HepG2 (cell line): ENCODE data around the gene KCNMA1. TPM values are rescaled to one million over a fixed set of nuclear protein-coding genes. Genes with fewer than 3 reads are reported as not detected.

Source experiments
- ATAC-seq: fragments of 200-7000 bp; cut with Tn5 transposase; 3 replicates; pipeline ENCODE4 v1.9.1; 2020; ENCODE audit warnings: mild to moderate bottlenecking, moderate library complexity
- BruUV-seq: library from RNA; stranded (reverse); fragments of 400-500 nt; replicated peaks from 2 replicates; lab custom pipeline; 2021; lab: Mats Ljungman, UMichigan
- CTCF ChIA-PET: fragments of 300-600 bp; formaldehyde crosslinking; extraction: SDS; loops from one replicate; lab custom pipeline; 2021; ENCODE audit warnings: low total read pairs, inconsistent platforms, low intra/inter-chr PET ratio; lab: Yijun Ruan, JAX
- POLR2A ChIA-PET: fragments of 350-600 bp; sonication (Branson Sonifier 250); formaldehyde crosslinking; loops from one replicate; lab custom pipeline; 2020; ENCODE audit warnings: antibody characterized with exemption, inconsistent platforms; lab: Yijun Ruan, JAX
- DNase-seq: peaks from one replicate; pipeline ENCODE4 v3.0.0-alpha.2; 2015; ENCODE audit warnings: low spot score
- FAIRE-seq: peaks from 3 replicates; lab custom pipeline; 2011; peaks lifted over from hg19 to GRCh38; lab: Jason Lieb, UNC
- H2AFZ ChIP-seq: one replicate; pipeline ENCODE4 v1.6.1; 2011; ENCODE audit warnings: low read length, inconsistent platforms
- H3K27ac ChIP-seq: fragments of 300-600 bp; 3 replicates; pipeline ENCODE4 v1.8.0; 2011; ENCODE audit warnings: mixed run types, mild to moderate bottlenecking, mixed read lengths, low read length, inconsistent platforms; ENCODE audit not compliant: insufficient read depth; ENCODE audit errors: extremely low read length
- H3K27me3 ChIP-seq, 2 experiments: fragments of 200-600 bp in 1 of 2; 2 replicates in 1 of 2; 3 replicates in 1 of 2; pipeline versions ENCODE4 v1.6.0 to v1.8.0; 2011; ENCODE audit warnings: low read length in 2 of 2, mild to moderate bottlenecking in 2 of 2, moderate library complexity in 2 of 2, inconsistent platforms in 1 of 2; ENCODE audit not compliant: insufficient read depth in 2 of 2, control insufficient read depth in 1 of 2
- H3K36me3 ChIP-seq, 2 experiments: fragments of 200-600 bp in 1 of 2; replicated peaks in 1 of 2; 2 replicates in 1 of 2; 3 replicates in 1 of 2; pipeline versions ENCODE4 v1.5.1 to v1.8.0; 2011; ENCODE audit warnings: low read length in 2 of 2, inconsistent platforms in 1 of 2; ENCODE audit not compliant: insufficient read depth in 2 of 2, control insufficient read depth in 1 of 2
- H3K4me1 ChIP-seq: 2 replicates; pipeline ENCODE4 v1.5.1; 2012; ENCODE audit warnings: low read length, inconsistent platforms; ENCODE audit not compliant: insufficient read depth
- H3K4me2 ChIP-seq: 2 replicates; pipeline ENCODE4 v1.6.0; 2011; ENCODE audit warnings: low read depth, low read length, inconsistent platforms
- H3K4me3 ChIP-seq, 3 experiments: fragments of 200-600 bp in 1 of 3; sonication (generic), shearing (Covaris generic) in 1 of 3; replicated peaks in 1 of 3; 2 replicates each; pipeline ENCODE4 v1.5.1; 2011 to 2016; ENCODE audit warnings: low read length in 3 of 3, inconsistent platforms in 2 of 3, low read depth in 2 of 3, mild to moderate bottlenecking in 2 of 3, control low read depth in 1 of 3, mixed read lengths in 1 of 3; ENCODE audit not compliant: insufficient read depth in 1 of 3
- H3K79me2 ChIP-seq: one replicate; pipeline ENCODE4 v1.6.1; 2011; ENCODE audit warnings: low read length, inconsistent platforms; ENCODE audit not compliant: insufficient read depth
- H3K9ac ChIP-seq: 2 replicates; pipeline ENCODE4 v1.6.0; 2011; ENCODE audit warnings: mild to moderate bottlenecking, low read depth, low read length, inconsistent platforms; ENCODE audit not compliant: insufficient read depth
- H3K9me3 ChIP-seq: 2 replicates; pipeline ENCODE4 v1.5.1; 2012; ENCODE audit warnings: mild to moderate bottlenecking, low read length
- H4K20me1 ChIP-seq: 2 replicates; pipeline ENCODE4 v1.6.0; 2011; ENCODE audit warnings: inconsistent platforms, mild to moderate bottlenecking, low read length, moderate library complexity; ENCODE audit not compliant: insufficient read depth
- CBX2 ChIP-seq, 2 experiments: fragments of 200-600 bp in 1 of 2; sonication (generic); formaldehyde crosslinking in 1 of 2; IDR thresholded peaks; 2 replicates each; pipeline versions ENCODE4 v1.7.0 to v1.8.1; 2018 to 2022; ENCODE audit warnings: low read depth in 2 of 2, low read length in 1 of 2, mild to moderate bottlenecking in 1 of 2, missing genetic modification reagents in 1 of 2
- KDM3A ChIP-seq: IDR thresholded peaks from 2 replicates; pipeline ENCODE4 v1.6.1; 2018; ENCODE audit warnings: low read depth, missing compliant biosample characterization
- MEIS1 ChIP-seq: sonication (generic); formaldehyde crosslinking; IDR thresholded peaks from 2 replicates; pipeline ENCODE4 v1.9.0; 2021; ENCODE audit warnings: mild to moderate bottlenecking, missing genetic modification reagents, moderate library complexity, borderline replicate concordance
- MIXL1 ChIP-seq: IDR thresholded peaks from 2 replicates; pipeline ENCODE4 v1.6.1; 2016
- ONECUT2 ChIP-seq: sonication (generic); formaldehyde crosslinking; IDR thresholded peaks from 2 replicates; pipeline ENCODE4 v1.4.0; 2020; ENCODE audit warnings: missing genetic modification reagents
- SYNCRIP ChIP-seq: fragments of 200-400 bp; formaldehyde crosslinking; IDR thresholded peaks from 2 replicates; pipeline ENCODE4 v1.6.1; 2018; ENCODE audit warnings: mild to moderate bottlenecking, low read depth, low read length; ENCODE audit not compliant: insufficient read depth
- ZBTB26 ChIP-seq: IDR thresholded peaks from 2 replicates; pipeline ENCODE4 v1.6.1; 2016; ENCODE audit warnings: missing compliant biosample characterization, missing genetic modification reagents, borderline replicate concordance
- ZFP41 ChIP-seq: sonication (generic); formaldehyde crosslinking; IDR thresholded peaks from 2 replicates; pipeline ENCODE4 v1.4.0; 2020; ENCODE audit warnings: mild to moderate bottlenecking, missing genetic modification reagents, borderline replicate concordance
- ZNF205 ChIP-seq: IDR thresholded peaks from 2 replicates; pipeline ENCODE4 v1.6.1; 2018; ENCODE audit warnings: missing biosample characterization, missing genetic modification reagents
- ZNF207 ChIP-seq: fragments of 450-650 bp; IDR thresholded peaks from 2 replicates; pipeline ENCODE4 v1.6.1; 2016; ENCODE audit warnings: antibody characterized with exemption, borderline replicate concordance
- ZNF317 ChIP-seq: sonication (generic); formaldehyde crosslinking; IDR thresholded peaks from 2 replicates; pipeline ENCODE4 v1.5.0; 2020; ENCODE audit warnings: mild to moderate bottlenecking, missing genetic modification reagents
- ZNF44 ChIP-seq: sonication (generic); formaldehyde crosslinking; IDR thresholded peaks from 2 replicates; pipeline ENCODE4 v1.5.1; 2020; ENCODE audit warnings: mild to moderate bottlenecking, missing genetic modification reagents
- ZNF672 ChIP-seq: sonication (generic); formaldehyde crosslinking; IDR thresholded peaks from 2 replicates; pipeline ENCODE4 v1.8.1; 2022; ENCODE audit warnings: missing genetic modification reagents
- ZNF782 ChIP-seq: sonication (generic); formaldehyde crosslinking; IDR thresholded peaks from 2 replicates; pipeline ENCODE4 v1.4.0; 2020; ENCODE audit warnings: missing genetic modification reagents, mild to moderate bottlenecking, borderline replicate concordance
- ZNF839 ChIP-seq: sonication (generic); formaldehyde crosslinking; IDR thresholded peaks from 2 replicates; pipeline ENCODE4 v1.4.0; 2020; ENCODE audit warnings: missing genetic modification reagents, mild to moderate bottlenecking, borderline replicate concordance
- ZSCAN12 ChIP-seq: sonication (generic); formaldehyde crosslinking; IDR thresholded peaks from 2 replicates; pipeline ENCODE4 v1.9.0; 2021; ENCODE audit warnings: mild to moderate bottlenecking, missing genetic modification reagents
- ZZZ3 ChIP-seq: sonication (generic); formaldehyde crosslinking; IDR thresholded peaks from 2 replicates; pipeline ENCODE4 v1.4.0; 2020; ENCODE audit warnings: missing genetic modification reagents, mild to moderate bottlenecking, borderline replicate concordance
- WGBS: methylation state at CpG from one replicate; pipeline ENCODE4 v1.1.6; 2017; ENCODE audit warnings: low lambda C conversion rate; 5-methylcytosine and 5-hydroxymethylcytosine counted together
- in situ Hi-C: cut with HindIII; loops from 2 replicates; pipeline ENCODE4 v1.10.0; 2017; ENCODE audit warnings: low pct_unique_long_range_greater_than_20kb; ENCODE audit not compliant: extremely low pct_ligation_motif_present
- intact Hi-C: fragments of 100-400 bp; cut with micrococcal nuclease; formaldehyde crosslinking; loops from one replicate; pipeline ENCODE4 v1.10.0; 2022; ENCODE audit not compliant: unreplicated experiment
- polyA plus RNA-seq, 8 experiments: library from polyadenylated mRNA; depleted of rRNA in 3 of 8; stranded (reverse) in 7 of 8; unstranded in 1 of 8; fragments of >200 nt; fragmentation: Illumina TruSeq in 4 of 8; extraction: Trizol in 4 of 8; gene quantifications; 2 replicates each; pipeline versions ENCODE4 v1.2.1 to v1.2.3, GENCODE V29; 2011 to 2016; ENCODE audit warnings: low read depth in 4 of 8, missing spikeins in 1 of 8, mixed read lengths in 1 of 8; ENCODE audit not compliant: insufficient read depth in 1 of 8
- total RNA-seq, 5 experiments: library from RNA; depleted of rRNA; stranded (reverse); fragments of >200 nt; fragmentation: Illumina TruSeq; extraction: Trizol; gene quantifications; 2 replicates each; pipeline ENCODE4 v1.2.3, GENCODE V29; 2016; ENCODE audit warnings: low read depth in 1 of 5

Gene KCNMA1
- total and polyA plus RNA-seq, 2 of the 13 experiments (the other 11 are each of a cell fraction or from before 2014, with no cell fraction given) = 0.02 TPM; not detected in 1

- H4K20me1 ChIP-seq = no peaks in the 10 kb centered on the region
- in situ Hi-C loops (no loop called here), intact Hi-C loops (no loop called here)
- no peaks in the 10 kb centered on the region for H3K9me3 ChIP-seq
- WGBS = 4% methylated on average over 2 of the region's 2 CpGs
- ChIA-PET CTCF (no interaction called here), POLR2A (no interaction called here)
- H3K9ac ChIP-seq = no peak overlapping the region
- DNase-seq = no peak
- H3K4me3 ChIP-seq = no peak overlapping the region
- no peaks in the 10 kb centered on the region for H3K36me3 ChIP-seq
- 0 out of 2 replicates have a peak, but pooled peaks cover 6% of the 10 kb centered on the region for H3K4me1 ChIP-seq
- H3K79me2 ChIP-seq = no peaks in the 10 kb centered on the region
- no peak for TF ChIP-seq ZZZ3 (CRISPR knock-in tag)
- no peak for ATAC-seq
- no TSS peak for BruUV-seq
- H2AFZ ChIP-seq = no peak overlapping the region
- peaks cover 0 to 1% of the 10 kb centered on the region in 2 experiments; a peak in 2 of 5 replicates for H3K27me3 ChIP-seq
- no peak overlapping the region for H3K4me2 ChIP-seq
- FAIRE-seq = no peak
- H3K27ac ChIP-seq = no peak overlapping the region
Measured at GRCh38 chr10:76959111-76959510, 678.5 kb downstream of the KCNMA1 start.

- H3K4me3 ChIP-seq = no peak overlapping the region
- peak; percentile 3 for DNase-seq
- intact Hi-C loops = no loop called here
- no peaks in the 10 kb centered on the region for H4K20me1 ChIP-seq
- H3K4me1 ChIP-seq = 0 out of 2 replicates have a peak, but pooled peaks cover 6% of the 10 kb centered on the region
- WGBS = 0% methylated on average over 3 of the region's 3 CpGs
- POLR2A ChIA-PET = no interaction called here
- TF ChIP-seq ZNF207 (no peak), MEIS1 (no peak), SYNCRIP (no peak), ZNF672 (no peak), ZFP41 (CRISPR knock-in tag) (no peak), ZNF205 (CRISPR knock-in tag) (no peak), ZSCAN12 (CRISPR knock-in tag) (no peak), KDM3A (CRISPR knock-in tag) (no peak), ZBTB26 (no peak), ZNF44 (CRISPR knock-in tag) (no peak), ONECUT2 (CRISPR knock-in tag) (no peak), ZNF317 (CRISPR knock-in tag) (no peak), ZNF782 (CRISPR knock-in tag) (no peak), CBX2 (IDR thresholded peaks at IDR 0.05; ENCODE audit: low read depth, low read length) (no peak), CBX2 (CRISPR knock-in tag; IDR thresholded peaks at IDR 0.05; ENCODE audit: low read depth) (no peak), ZNF839 (no peak), MIXL1 (CRISPR knock-in tag) (no peak)
- TF ChIP-seq, all 625 proteins: peak for 0
- Histone ChIP-seq H3K9ac (no peak overlapping the region), H3K27ac (no peak overlapping the region), H3K36me3 (no peaks in the 10 kb centered on the region), H3K4me2 (no peak overlapping the region), H3K9me3 (no peaks in the 10 kb centered on the region), H3K79me2 (no peaks in the 10 kb centered on the region), H2AFZ (no peak overlapping the region), H3K27me3 (peaks cover 1 to 9% of the 10 kb centered on the region in 2 experiments; a peak in 2 of 5 replicates)
- BruUV-seq = no TSS peak
- CTCF ChIA-PET = no interaction called here
- ATAC-seq (no peak), FAIRE-seq (no peak)
- in situ Hi-C loops = no loop called here
Measured at GRCh38 chr10:76954838-76955237, 682.8 kb downstream of the KCNMA1 start.
